PC-3 (cell line): ENCODE measurements around the gene DNM3.

Source experiments
- EZH2 ChIP-seq: fragments of 300-600 bp; sonication (generic); IDR thresholded peaks from one replicate; pipeline ENCODE4 v1.6.1; 2017; ENCODE audit warnings: antibody characterized with exemption, mild to moderate bottlenecking, low read length; ENCODE audit not compliant: unreplicated experiment
- TF ChIP-seq, protein P1 (sequence below): fragments of 300-600 bp; sonication (generic); conservative IDR thresholded peaks from 2 replicates; pipeline ENCODE4 v1.5.1; 2017; ENCODE audit warnings: antibody characterized with exemption, low read depth, mild to moderate bottlenecking, low read length

DNA sequence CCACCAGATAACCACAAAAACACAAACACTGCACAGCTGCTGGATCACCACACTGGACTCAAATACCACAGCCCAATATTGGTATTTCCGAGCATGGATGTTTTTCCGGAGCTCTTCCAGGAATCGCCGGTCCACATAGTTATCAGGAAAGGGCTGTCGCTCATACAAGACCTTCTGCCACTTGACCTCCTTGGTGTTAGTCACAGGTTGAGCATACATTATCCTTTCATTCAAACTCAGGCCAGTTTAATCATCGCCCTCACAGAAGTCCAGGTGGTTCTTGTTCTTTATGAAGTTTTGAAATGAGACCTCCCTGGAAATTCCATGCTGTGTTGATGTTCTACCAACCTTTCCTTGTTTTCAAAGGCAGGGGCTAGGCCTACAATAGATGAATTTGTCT is 601.1 kb downstream of the DNM3 start:
- TF ChIP-seq, protein P1, sequence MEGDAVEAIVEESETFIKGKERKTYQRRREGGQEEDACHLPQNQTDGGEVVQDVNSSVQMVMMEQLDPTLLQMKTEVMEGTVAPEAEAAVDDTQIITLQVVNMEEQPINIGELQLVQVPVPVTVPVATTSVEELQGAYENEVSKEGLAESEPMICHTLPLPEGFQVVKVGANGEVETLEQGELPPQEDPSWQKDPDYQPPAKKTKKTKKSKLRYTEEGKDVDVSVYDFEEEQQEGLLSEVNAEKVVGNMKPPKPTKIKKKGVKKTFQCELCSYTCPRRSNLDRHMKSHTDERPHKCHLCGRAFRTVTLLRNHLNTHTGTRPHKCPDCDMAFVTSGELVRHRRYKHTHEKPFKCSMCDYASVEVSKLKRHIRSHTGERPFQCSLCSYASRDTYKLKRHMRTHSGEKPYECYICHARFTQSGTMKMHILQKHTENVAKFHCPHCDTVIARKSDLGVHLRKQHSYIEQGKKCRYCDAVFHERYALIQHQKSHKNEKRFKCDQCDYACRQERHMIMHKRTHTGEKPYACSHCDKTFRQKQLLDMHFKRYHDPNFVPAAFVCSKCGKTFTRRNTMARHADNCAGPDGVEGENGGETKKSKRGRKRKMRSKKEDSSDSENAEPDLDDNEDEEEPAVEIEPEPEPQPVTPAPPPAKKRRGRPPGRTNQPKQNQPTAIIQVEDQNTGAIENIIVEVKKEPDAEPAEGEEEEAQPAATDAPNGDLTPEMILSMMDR = no peak
- TF ChIP-seq EZH2 = no peak
